COR-L47 (cell line): ENCODE results near the gene PTCRA.

ENCODE experiments used
- DNase-seq: peaks from one replicate; lab custom pipeline; 2025; lab: John Stamatoyannopoulos, UW

Gene PTCRA

GRCh38 chr6:42904467-42904866 is 11.4 kb upstream of the PTCRA start:
- no peak for DNase-seq

GRCh38 chr6:42907336-42907735 is 8.5 kb upstream of the PTCRA start:
- no peak for DNase-seq

- DNase-seq = no peak
Measured at GRCh38 chr6:42909835-42910234, 6.0 kb upstream of the PTCRA start.

GRCh38 chr6:42911171-42912021 is 4.5 kb upstream of the PTCRA start:
- no peak for DNase-seq

GRCh38 chr6:42914546-42914945 is 1.3 kb upstream of the PTCRA start:
- DNase-seq = no peak

GRCh38 chr6:42916288-42916687 is 435 bp downstream of the PTCRA start:
- no peak for DNase-seq

GRCh38 chr6:42921801-42922200 is 5.9 kb downstream of the PTCRA start:
- no peak for DNase-seq

GRCh38 chr6:42923666-42924065 is 7.8 kb downstream of the PTCRA start:
- no peak for DNase-seq

- no peak for DNase-seq
Measured at GRCh38 chr6:42925248-42925857, 9.5 kb downstream of the PTCRA start.

GRCh38 chr6:42928986-42929820 is 13.3 kb downstream of the PTCRA start, which contains the start of gene CNPY3:
Gene CNPY3, plus strand, starts transcription at chr6:42929480. Its CDS starts 91 bp downstream, at chr6:42929571.
- DNase-seq = peak; percentile 96

GRCh38 chr6:42929821-42930360 is 14.0 kb downstream of the PTCRA start:
- no peak for DNase-seq

- no peak for DNase-seq
Measured at GRCh38 chr6:42932412-42932811, 16.6 kb downstream of the PTCRA start.

GRCh38 chr6:42933205-42933604 is 17.4 kb downstream of the PTCRA start:
- DNase-seq = no peak

GRCh38 chr6:42935322-42935721 is 19.5 kb downstream of the PTCRA start:
- no peak for DNase-seq

- no peak for DNase-seq
Measured at GRCh38 chr6:42936398-42936797, 20.5 kb downstream of the PTCRA start.

GRCh38 chr6:42937548-42938427 is 21.9 kb downstream of the PTCRA start:
- DNase-seq = no peak

GRCh38 chr6:42938428-42938796 is 22.6 kb downstream of the PTCRA start:
- DNase-seq = no peak

- DNase-seq = no peak
Measured at GRCh38 chr6:42938987-42939809, 23.3 kb downstream of the PTCRA start.

- no peak for DNase-seq
Measured at GRCh38 chr6:42939810-42940167, 23.9 kb downstream of the PTCRA start.

GRCh38 chr6:42940493-42941045 is 24.7 kb downstream of the PTCRA start:
- no peak for DNase-seq
